AG04450 (cell line): Measurements from ENCODE around the gene NDST3. TPM values are rescaled to one million over a fixed set of nuclear protein-coding genes. Genes with fewer than 3 reads are reported as not detected.

Experiments used
- CTCF ChIA-PET: fragments of 300-600, 350-600 bp; formaldehyde crosslinking; extraction: SDS; loops from one replicate; lab custom pipeline; 2022; ENCODE audit warnings: antibody characterized with exemption, inconsistent platforms; lab: Charles Lee
- POLR2A ChIA-PET: fragments of 350-600 bp; formaldehyde crosslinking; extraction: SDS; loops from one replicate; lab custom pipeline; 2021; ENCODE audit warnings: antibody characterized with exemption, inconsistent platforms; lab: Yijun Ruan, JAX
- DNase-seq: peaks from one replicate; pipeline ENCODE4 v3.0.0-alpha.2; 2011; ENCODE audit warnings: low read depth, low spot score
- H3K27ac ChIP-seq: one replicate; pipeline ENCODE4 v1.5.1; 2012; ENCODE audit warnings: low read depth, low read length, control low read depth
- H3K27me3 ChIP-seq: one replicate; pipeline ENCODE4 v1.6.0; 2012; ENCODE audit warnings: low read length; ENCODE audit not compliant: control insufficient read depth, insufficient read depth
- H3K4me3 ChIP-seq: 2 replicates; pipeline ENCODE4 v1.5.1; 2011; ENCODE audit warnings: mild to moderate bottlenecking, low read depth, low read length, control low read depth
- H3K9me3 ChIP-seq: 2 replicates; pipeline ENCODE4 v1.5.1; 2012; ENCODE audit warnings: low read length; ENCODE audit not compliant: control insufficient read depth, insufficient read depth
- CTCF ChIP-seq: IDR thresholded peaks from 2 replicates; pipeline ENCODE4 v1.5.1; 2011; ENCODE audit warnings: low read depth, low read length, control low read depth, inconsistent platforms
- polyA plus RNA-seq: library from polyadenylated mRNA; depleted of rRNA; stranded (reverse); fragments of >200 nt; gene quantifications from 2 replicates; pipeline ENCODE4 v1.2.3, GENCODE V29; 2011

Gene NDST3
- polyA plus RNA-seq, 1 experiment: 0.02 TPM

- H3K27ac ChIP-seq: no peak overlapping the region
- CTCF ChIA-PET: interaction anchor here (1.0 to 1.3 kb wide), 2 partner anchors 147 to 150 kb away, joined by 3 read pairs; no protein-coding TSS in a partner anchor
- no peak for TF ChIP-seq CTCF
Observed at GRCh38 chr4:118226311-118227010, 192.2 kb downstream of the NDST3 start.

GRCh38 chr4:118235566-118236120, 201.4 kb downstream of the NDST3 start:
- no peak for TF ChIP-seq CTCF
- no peaks in the 10 kb centered on the region for H3K9me3 ChIP-seq
- no peak overlapping the region for H3K27ac ChIP-seq
- H3K27me3 ChIP-seq: no peaks in the 10 kb centered on the region
- H3K4me3 ChIP-seq: no peak overlapping the region
- ChIA-PET CTCF (interaction anchor here (1.0 to 1.4 kb wide), 2 partner anchors 11 to 13 kb away, joined by 4 to 7 read pairs; no protein-coding TSS in a partner anchor), POLR2A (no interaction called here)
- no peak for DNase-seq

More at GRCh38 chr4:118226311-118227010, 192.2 kb downstream of the NDST3 start:
- H3K9me3 ChIP-seq: no peaks in the 10 kb centered on the region
- H3K27me3 ChIP-seq: no peaks in the 10 kb centered on the region
- POLR2A ChIA-PET: interaction anchor here (1.1 kb wide), 1 partner anchor 192 kb away, joined by 3 read pairs; the partner anchor contains the start of gene NDST3
- no peak for DNase-seq
- no peak overlapping the region for H3K4me3 ChIP-seq

GRCh38 chr4:118237531-118237930, 203.2 kb downstream of the NDST3 start:
- no peak for DNase-seq
- no peak for TF ChIP-seq CTCF
- ChIA-PET POLR2A (no interaction called here), CTCF (no interaction called here)
- no peaks in the 10 kb centered on the region for H3K9me3 ChIP-seq
- no peak overlapping the region for H3K27ac ChIP-seq
- no peaks in the 10 kb centered on the region for H3K27me3 ChIP-seq
- no peak overlapping the region for H3K4me3 ChIP-seq

GRCh38 chr4:118249890-118250289, 215.6 kb downstream of the NDST3 start:
- no peak overlapping the region for H3K27ac ChIP-seq
- TF ChIP-seq CTCF: no peak
- no peaks in the 10 kb centered on the region for H3K27me3 ChIP-seq
- no peaks in the 10 kb centered on the region for H3K9me3 ChIP-seq
- DNase-seq: no peak
- ChIA-PET POLR2A (no interaction called here), CTCF (interaction anchor here (1.0 kb wide), 1 partner anchor 25 kb away, joined by 3 read pairs; no protein-coding TSS in a partner anchor)
- H3K4me3 ChIP-seq: no peak overlapping the region

- ChIA-PET POLR2A (interaction anchor here (0.7 kb wide), 1 partner anchor 712 kb away, joined by 3 read pairs; no protein-coding TSS in a partner anchor), CTCF (interaction anchor here (1.3 to 1.5 kb wide), 2 partner anchors 16 to 30 kb away, joined by 5 to 8 read pairs; no protein-coding TSS in a partner anchor)
- H3K9me3 ChIP-seq: no peaks in the 10 kb centered on the region
Observed at GRCh38 chr4:118254368-118254767, 220.1 kb downstream of the NDST3 start.

More at GRCh38 chr4:118254368-118254767, 220.1 kb downstream of the NDST3 start:
- no peak for DNase-seq
- TF ChIP-seq CTCF: no peak
- Histone ChIP-seq H3K27me3 (no peaks in the 10 kb centered on the region), H3K27ac (no peak overlapping the region), H3K4me3 (no peak overlapping the region)
